PC-9 (cell line): ENCODE results near the gene BMPR1B. TPM values are rescaled to one million over a fixed set of nuclear protein-coding genes. Genes with fewer than 3 reads are reported as not detected.

Experiments
- BruUV-seq: library from RNA; stranded (reverse); fragments of 400-500 nt; replicated peaks from 2 replicates; lab custom pipeline; 2021; lab: Mats Ljungman, UMichigan
- CTCF ChIA-PET: fragments of 300-600 bp; sonication (Branson Sonifier 250); formaldehyde crosslinking; loops from one replicate; lab custom pipeline; 2022; ENCODE audit warnings: antibody characterized with exemption; lab: Charles Lee
- POLR2A ChIA-PET: fragments of 300-600 bp; sonication (Branson Sonifier 250); formaldehyde crosslinking; loops from one replicate; lab custom pipeline; 2022; ENCODE audit warnings: antibody characterized with exemption; ENCODE audit not compliant: unreplicated experiment; lab: Charles Lee
- DNase-seq, 2 experiments: peaks; one replicate each; pipeline versions ENCODE4 v3.0.0 to v3.0.0-alpha.2; 2015 to 2022; ENCODE audit warnings: mixed read lengths in 1 of 2
- H2AFZ ChIP-seq: fragments of 200-600 bp; sonication (generic); 2 replicates; pipeline ENCODE4 v1.8.1; 2017; ENCODE audit warnings: antibody characterized with exemption
- H3F3A ChIP-seq: fragments of 200-600 bp; sonication (generic); 2 replicates; pipeline ENCODE4 v1.8.1; 2017; ENCODE audit warnings: antibody characterized with exemption, mild to moderate bottlenecking, low read depth; ENCODE audit not compliant: insufficient read depth
- H3K27ac ChIP-seq: fragments of 200-600 bp; sonication (generic); 2 replicates; pipeline ENCODE4 v1.6.1; 2016; ENCODE audit warnings: mixed run types
- H3K27me3 ChIP-seq: fragments of 200-600 bp; sonication (generic); 2 replicates; pipeline ENCODE4 v1.6.1; 2016; ENCODE audit warnings: low read depth, mixed run types; ENCODE audit not compliant: insufficient read depth
- H3K36me3 ChIP-seq: fragments of 200-600 bp; sonication (generic); 2 replicates; pipeline ENCODE4 v1.6.1; 2016; ENCODE audit warnings: low read depth, mixed run types
- H3K4me1 ChIP-seq: fragments of 200-600 bp; sonication (generic); replicated peaks from 2 replicates; pipeline ENCODE4 v1.6.1; 2016; ENCODE audit warnings: mixed run types; ENCODE audit not compliant: insufficient read depth
- H3K4me2 ChIP-seq: fragments of 200-600 bp; sonication (generic); 2 replicates; pipeline ENCODE4 v1.6.1; 2017; ENCODE audit warnings: mixed run types
- H3K4me3 ChIP-seq: fragments of 200-600 bp; sonication (generic); 2 replicates; pipeline ENCODE4 v1.6.1; 2016; ENCODE audit warnings: mixed run types
- H3K79me2 ChIP-seq: fragments of 200-600 bp; sonication (generic); 2 replicates; pipeline ENCODE4 v1.6.1; 2017; ENCODE audit warnings: low read depth, mixed run types
- H3K9me2 ChIP-seq: fragments of 200-600 bp; sonication (generic); 2 replicates; pipeline ENCODE4 v1.8.1; 2017; ENCODE audit warnings: mild to moderate bottlenecking; ENCODE audit not compliant: insufficient read depth
- H3K9me3 ChIP-seq: fragments of 200-600 bp; sonication (generic); 2 replicates; pipeline ENCODE4 v1.8.1; 2016; ENCODE audit warnings: low read depth; ENCODE audit not compliant: insufficient read depth
- H4K20me1 ChIP-seq: fragments of 200-600 bp; sonication (generic); 2 replicates; pipeline ENCODE4 v1.8.1; 2017; ENCODE audit not compliant: insufficient read depth
- EZH2 ChIP-seq: fragments of 200-600 bp; sonication (generic); IDR thresholded peaks from 2 replicates; pipeline ENCODE4 v1.8.0; 2017; ENCODE audit warnings: antibody characterized with exemption, low read depth
- intact Hi-C: fragments of 100-400 bp; cut with micrococcal nuclease; formaldehyde crosslinking; loops from one replicate; pipeline ENCODE4 v1.10.0; 2022; ENCODE audit not compliant: unreplicated experiment
- total RNA-seq: library from RNA; stranded (reverse); gene quantifications from 2 replicates; pipeline ENCODE4 v1.2.3, GENCODE V29; 2021
- TF ChIP-seq, protein P1 (sequence below): fragments of 200-600 bp; sonication (generic); conservative IDR thresholded peaks from 2 replicates; pipeline ENCODE4 v1.6.1; 2017; ENCODE audit warnings: mixed run types, antibody characterized with exemption, mild to moderate bottlenecking, moderate library complexity

Gene BMPR1B
- total RNA-seq, 1 experiment from 2014 or later: 1.1 TPM

DNA sequence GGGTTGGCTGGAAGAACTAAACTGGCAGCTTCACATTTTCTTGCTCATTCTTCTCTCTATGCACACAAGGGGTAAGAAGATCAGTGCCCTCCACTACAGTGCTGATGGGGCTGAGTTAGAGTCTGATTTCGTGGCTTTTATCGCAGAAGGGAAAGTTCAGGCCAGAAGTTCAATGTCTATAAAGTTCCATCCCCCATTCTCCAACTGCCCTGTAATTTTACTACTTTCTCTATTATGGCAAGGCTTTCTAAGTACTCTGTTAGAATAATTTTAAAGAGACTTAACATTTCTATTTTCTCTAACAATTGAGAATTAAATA, 293.9 kb downstream of the BMPR1B start:
- Histone ChIP-seq H3K36me3 (no peaks in the 10 kb centered on the region), H3K4me3 (no peak overlapping the region), H4K20me1 (no peaks in the 10 kb centered on the region), H3K27me3 (no peaks in the 10 kb centered on the region), H3K4me2 (no peak overlapping the region), H3K9me2 (no peaks in the 10 kb centered on the region), H2AFZ (no peak overlapping the region), H3K4me1 (no peaks in the 10 kb centered on the region), H3K9me3 (no peaks in the 10 kb centered on the region), H3F3A (no peaks in the 10 kb centered on the region), H3K27ac (no peak overlapping the region), H3K79me2 (no peaks in the 10 kb centered on the region)
- BruUV-seq: no TSS peak
- no peak for TF ChIP-seq EZH2
- TF ChIP-seq, protein P1, sequence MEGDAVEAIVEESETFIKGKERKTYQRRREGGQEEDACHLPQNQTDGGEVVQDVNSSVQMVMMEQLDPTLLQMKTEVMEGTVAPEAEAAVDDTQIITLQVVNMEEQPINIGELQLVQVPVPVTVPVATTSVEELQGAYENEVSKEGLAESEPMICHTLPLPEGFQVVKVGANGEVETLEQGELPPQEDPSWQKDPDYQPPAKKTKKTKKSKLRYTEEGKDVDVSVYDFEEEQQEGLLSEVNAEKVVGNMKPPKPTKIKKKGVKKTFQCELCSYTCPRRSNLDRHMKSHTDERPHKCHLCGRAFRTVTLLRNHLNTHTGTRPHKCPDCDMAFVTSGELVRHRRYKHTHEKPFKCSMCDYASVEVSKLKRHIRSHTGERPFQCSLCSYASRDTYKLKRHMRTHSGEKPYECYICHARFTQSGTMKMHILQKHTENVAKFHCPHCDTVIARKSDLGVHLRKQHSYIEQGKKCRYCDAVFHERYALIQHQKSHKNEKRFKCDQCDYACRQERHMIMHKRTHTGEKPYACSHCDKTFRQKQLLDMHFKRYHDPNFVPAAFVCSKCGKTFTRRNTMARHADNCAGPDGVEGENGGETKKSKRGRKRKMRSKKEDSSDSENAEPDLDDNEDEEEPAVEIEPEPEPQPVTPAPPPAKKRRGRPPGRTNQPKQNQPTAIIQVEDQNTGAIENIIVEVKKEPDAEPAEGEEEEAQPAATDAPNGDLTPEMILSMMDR: no peak
- POLR2A ChIA-PET: no interaction called here
- CTCF ChIA-PET: no interaction called here
- intact Hi-C loops: no loop called here
- no peak for DNase-seq

DNA sequence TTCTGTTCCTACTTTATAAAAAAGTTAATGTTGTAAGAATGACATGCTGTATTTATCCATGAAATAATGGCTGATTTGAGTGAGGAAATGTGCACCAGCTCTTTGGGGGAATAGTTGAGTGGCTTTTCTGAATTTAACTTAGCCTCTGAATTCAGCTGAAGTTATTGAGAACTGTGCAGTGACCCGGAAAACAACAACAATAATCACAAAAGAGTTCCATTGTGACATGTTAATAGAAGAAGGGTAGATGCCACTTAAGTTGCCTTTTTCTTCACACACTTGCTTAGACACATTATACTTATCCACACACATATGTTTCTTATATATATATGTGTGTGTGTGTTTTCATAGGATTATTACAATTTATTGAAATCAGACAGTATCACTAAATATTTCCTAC, 301.2 kb downstream of the BMPR1B start:
- H3K9me2 ChIP-seq: no peaks in the 10 kb centered on the region
- no peaks in the 10 kb centered on the region for H4K20me1 ChIP-seq
- TF ChIP-seq, protein P1: no peak
- no peak for TF ChIP-seq EZH2
- H3F3A ChIP-seq: no peaks in the 10 kb centered on the region
- BruUV-seq: no TSS peak
- DNase-seq: no peak
- no peaks in the 10 kb centered on the region for H3K4me1 ChIP-seq
- CTCF ChIA-PET: no interaction called here
- no peaks in the 10 kb centered on the region for H3K9me3 ChIP-seq
- intact Hi-C loops: no loop called here
- no peaks in the 10 kb centered on the region for H3K36me3 ChIP-seq
- POLR2A ChIA-PET: no interaction called here
- H3K79me2 ChIP-seq: no peaks in the 10 kb centered on the region
- H3K27ac ChIP-seq: no peak overlapping the region
- no peak overlapping the region for H3K4me3 ChIP-seq
- no peaks in the 10 kb centered on the region for H3K27me3 ChIP-seq
- no peak overlapping the region for H2AFZ ChIP-seq
- H3K4me2 ChIP-seq: no peak overlapping the region

DNA sequence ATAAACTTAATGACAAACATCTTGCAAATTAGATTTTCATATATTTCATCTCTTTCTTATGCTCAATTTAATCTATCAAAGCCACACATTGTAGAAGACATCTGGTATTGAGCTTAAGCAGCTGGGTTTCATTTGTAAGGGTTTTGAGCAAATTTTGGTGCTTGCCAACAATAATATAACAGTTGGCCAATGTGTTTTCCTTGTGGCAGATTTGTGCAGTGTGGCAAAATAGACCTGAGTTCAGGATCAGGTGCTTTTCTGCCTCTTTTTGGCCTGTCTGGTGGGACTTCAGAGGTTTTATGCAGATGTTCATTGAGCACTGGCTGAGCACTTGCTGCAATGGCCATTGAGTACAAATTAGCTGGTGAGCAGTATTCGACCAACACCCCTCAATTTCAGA, 301.9 kb downstream of the BMPR1B start:
- Histone ChIP-seq H4K20me1 (no peaks in the 10 kb centered on the region), H3K27me3 (no peaks in the 10 kb centered on the region), H3K4me1 (no peaks in the 10 kb centered on the region), H3K27ac (no peak overlapping the region), H3K4me2 (no peak overlapping the region), H3K79me2 (no peaks in the 10 kb centered on the region), H2AFZ (no peak overlapping the region), H3K36me3 (no peaks in the 10 kb centered on the region), H3K4me3 (no peak overlapping the region), H3K9me2 (no peaks in the 10 kb centered on the region), H3K9me3 (no peaks in the 10 kb centered on the region), H3F3A (no peaks in the 10 kb centered on the region)
- CTCF ChIA-PET: no interaction called here
- POLR2A ChIA-PET: no interaction called here
- BruUV-seq: no TSS peak
- no peak for DNase-seq
- intact Hi-C loops: no loop called here
- no peak for TF ChIP-seq EZH2
- TF ChIP-seq, protein P1: no peak
